ENCODE data around the gene RALGAPA2.

The RALGAPA2 gene

GRCh38 chr20:20692587-20692986 is 19.9 kb downstream of the RALGAPA2 start:
- DNase-seq (ENCODE audit: extremely low read depth, low read depth), result no peak

DNA sequence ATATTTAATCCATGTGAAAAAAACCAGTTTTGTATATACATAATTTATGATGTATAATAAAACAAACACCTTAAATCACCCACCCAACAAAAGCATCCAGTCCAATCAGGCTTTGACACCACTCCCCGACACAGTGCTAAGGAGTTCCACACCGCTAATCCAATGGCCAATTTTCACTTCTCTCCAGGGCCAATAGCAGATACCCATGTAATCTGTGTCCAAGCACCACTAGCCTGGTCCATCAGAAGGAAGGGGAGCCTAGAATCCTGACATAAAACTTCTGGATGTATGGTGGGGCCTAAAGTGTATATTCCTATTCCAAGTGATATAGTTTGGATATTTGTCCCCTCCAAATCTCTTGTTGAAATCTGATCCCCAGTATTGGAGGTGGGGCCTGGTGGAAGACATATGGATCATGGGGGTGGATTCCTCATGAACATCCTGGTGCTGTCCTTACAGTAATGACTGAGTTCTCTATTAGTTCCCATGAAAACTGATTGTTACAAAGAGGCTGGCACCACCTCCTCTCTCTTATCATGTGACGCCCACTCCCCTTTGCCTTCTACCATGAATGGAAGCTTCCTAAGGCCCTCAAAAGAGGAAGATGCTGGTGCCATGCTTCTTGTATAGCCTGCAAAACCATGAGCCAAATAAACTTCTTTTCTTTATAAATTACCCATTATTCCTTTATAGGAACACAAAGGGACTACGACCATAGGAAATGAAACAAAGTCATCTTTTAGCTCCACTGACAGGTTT is 20.8 kb downstream of the RALGAPA2 start:
- TF ChIP-seq CTCF (IDR thresholded peaks at IDR 0.05; ENCODE audit: low read depth, low read length), result no peak
- no peak for DNase-seq (ENCODE audit: extremely low read depth, low read depth)

More at GRCh38 chr20:20692587-20692986, 19.9 kb downstream of the RALGAPA2 start:
- no peak for TF ChIP-seq CTCF (IDR thresholded peaks at IDR 0.05; ENCODE audit: low read depth, low read length)

DNA sequence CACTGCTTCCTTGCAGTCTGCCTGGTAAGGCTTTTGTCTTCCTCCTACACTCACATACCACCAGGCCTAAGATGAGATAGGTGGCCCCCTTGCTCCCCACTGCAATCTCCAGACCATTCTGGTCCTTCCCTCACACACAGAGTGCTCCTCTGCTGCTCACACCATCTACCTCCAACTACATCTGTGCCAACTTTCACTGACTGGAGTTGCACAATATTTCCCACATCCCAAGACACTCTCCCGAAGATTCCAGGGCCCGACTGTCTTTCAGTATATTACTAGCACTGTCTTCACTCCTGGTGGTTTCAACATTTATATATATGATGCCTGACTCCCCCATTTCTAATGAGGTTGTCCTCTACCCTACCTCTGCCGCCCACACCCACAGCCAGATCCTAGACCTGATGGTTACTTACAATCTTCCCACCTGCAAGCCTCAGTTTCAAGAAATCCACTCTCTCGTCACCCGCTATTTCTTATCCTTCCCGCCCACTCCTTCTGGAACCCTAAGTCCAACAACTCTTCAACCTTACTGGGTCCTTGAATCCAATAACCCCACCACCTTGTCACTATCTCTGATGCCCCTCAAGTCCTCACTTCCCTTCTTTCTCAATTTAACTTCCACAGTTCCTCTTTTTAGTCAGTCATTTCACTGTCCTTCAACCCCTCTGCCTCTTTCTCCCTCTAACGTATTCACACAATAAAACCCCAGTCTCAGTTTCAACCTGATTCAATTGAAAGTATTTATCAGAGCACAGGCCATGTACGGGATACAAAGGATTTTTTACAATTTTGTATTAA is 21.6 kb downstream of the RALGAPA2 start:
- no peak for TF ChIP-seq CTCF (IDR thresholded peaks at IDR 0.05; ENCODE audit: low read depth, low read length)
- DNase-seq (ENCODE audit: extremely low read depth, low read depth), result no peak

- no peak for TF ChIP-seq CTCF (IDR thresholded peaks at IDR 0.05; ENCODE audit: low read depth, low read length)
- no peak for DNase-seq (ENCODE audit: extremely low read depth, low read depth)
Measured at GRCh38 chr20:20687319-20687718, 25.1 kb downstream of the RALGAPA2 start.

GRCh38 chr20:20685635-20686034 is 26.8 kb downstream of the RALGAPA2 start:
- no peak for DNase-seq (ENCODE audit: extremely low read depth, low read depth)
- no peak for TF ChIP-seq CTCF (IDR thresholded peaks at IDR 0.05; ENCODE audit: low read depth, low read length)

DNA sequence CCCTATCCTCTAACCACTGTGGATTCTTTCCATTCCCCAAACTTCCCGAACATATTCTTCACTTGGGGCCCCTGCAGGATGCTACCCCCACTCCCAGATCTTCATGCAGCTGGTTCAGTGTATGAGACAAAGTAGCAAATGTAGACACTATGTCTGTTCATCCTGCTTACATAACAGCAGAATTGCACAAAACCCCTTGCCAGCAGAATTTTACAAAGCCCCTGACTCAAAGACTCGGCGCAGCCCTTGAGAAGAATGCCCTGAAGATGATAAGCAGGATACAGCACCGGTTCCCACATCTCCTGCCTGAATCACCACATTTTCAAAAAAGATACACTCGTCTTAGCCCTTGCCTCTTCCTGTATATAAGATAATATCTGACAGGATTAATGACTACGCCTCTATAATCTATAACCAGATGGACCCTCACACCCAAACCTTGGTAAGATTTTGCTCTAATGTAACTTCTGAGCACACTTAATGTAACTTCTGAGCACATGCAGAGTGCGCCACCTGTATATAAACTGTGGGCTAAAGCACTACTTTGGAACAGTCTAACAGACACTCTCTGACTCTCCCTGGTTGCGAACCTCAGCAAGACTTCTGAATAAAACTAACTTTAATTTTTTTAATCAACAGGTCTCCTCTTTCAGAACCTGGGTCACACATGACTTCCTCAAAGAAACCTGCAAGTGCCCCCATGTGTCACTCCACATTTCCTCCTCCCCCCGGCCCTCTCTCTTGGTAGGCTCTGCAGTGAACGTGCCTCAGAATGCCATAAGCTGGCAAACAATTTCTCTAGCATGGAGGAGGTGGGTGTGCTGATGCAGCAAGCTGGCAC is 28.7 kb downstream of the RALGAPA2 start:
- no peak for DNase-seq (ENCODE audit: extremely low read depth, low read depth)
- TF ChIP-seq CTCF (IDR thresholded peaks at IDR 0.05; ENCODE audit: low read depth, low read length), result no peak
